Non-pigmented ciliary epithelial cell (primary cell): ENCODE data around the gene ZBTB16.

ENCODE experiments used
- DNase-seq: peaks from one replicate; pipeline ENCODE4 v3.0.0-alpha.2; 2010; ENCODE audit warnings: low read depth

The ZBTB16 gene

DNA sequence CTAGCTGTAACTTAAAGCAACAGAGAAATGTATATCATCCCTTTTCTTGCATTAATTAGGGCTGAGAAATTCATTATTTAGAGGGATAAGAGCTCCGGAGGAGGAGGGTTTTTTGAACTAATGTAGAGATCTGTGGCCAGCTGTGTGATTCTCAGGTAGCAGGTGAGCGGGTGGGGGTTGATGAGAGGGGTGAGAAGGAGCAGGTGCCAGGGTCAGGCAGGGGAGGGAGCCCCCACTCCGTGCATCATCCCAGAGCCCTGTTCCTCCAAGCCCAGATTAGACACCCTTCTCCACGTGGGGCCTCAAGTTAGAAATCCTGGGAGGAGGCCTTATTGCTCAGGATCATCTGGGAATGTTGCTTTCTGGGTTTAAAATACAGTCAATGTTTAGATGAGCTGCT, 24.9 kb downstream of the ZBTB16 start:
- no peak for DNase-seq

DNA sequence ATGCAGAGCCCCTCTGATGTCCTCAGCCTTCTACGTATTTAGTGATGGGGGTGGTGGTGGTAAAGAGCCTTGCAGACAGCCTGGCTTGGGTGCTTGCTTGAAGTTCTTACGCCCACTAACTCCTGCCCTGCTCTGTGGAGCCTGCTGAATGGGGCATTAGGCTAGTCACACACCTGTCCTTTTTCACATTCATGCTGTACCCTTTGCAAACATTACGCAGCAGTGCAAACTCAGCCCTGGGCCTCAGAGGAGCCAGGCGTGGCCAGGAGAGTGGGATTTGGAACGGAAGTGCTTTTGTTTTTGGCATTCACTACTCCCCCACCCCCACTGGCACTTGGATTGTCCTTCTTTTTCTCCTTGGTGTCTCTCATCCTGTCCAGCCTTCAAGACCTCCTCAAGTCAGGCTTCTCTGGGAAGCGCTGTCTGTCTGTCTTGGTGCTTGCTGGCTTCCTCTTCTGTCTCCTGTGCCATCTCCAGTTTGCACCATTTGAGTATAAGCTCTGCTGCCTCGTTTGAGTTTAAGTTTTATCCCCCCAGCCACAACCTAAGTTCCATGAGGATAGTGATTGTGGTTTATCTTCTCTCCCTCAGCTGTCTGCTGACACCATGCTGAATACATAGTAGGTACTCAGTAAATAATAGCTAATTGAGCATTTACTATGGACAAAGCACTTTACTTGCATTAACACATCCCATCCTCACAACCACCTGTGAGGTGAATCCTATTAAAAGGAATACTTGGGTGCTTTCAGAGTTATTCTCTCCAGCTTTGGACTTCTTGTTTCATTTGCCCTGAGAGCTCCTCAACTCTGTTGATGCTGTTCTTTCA, 26.7 kb downstream of the ZBTB16 start:
- no peak for DNase-seq

GRCh38 chr11:114087025-114087424, 27.5 kb downstream of the ZBTB16 start:
- no peak for DNase-seq

DNA sequence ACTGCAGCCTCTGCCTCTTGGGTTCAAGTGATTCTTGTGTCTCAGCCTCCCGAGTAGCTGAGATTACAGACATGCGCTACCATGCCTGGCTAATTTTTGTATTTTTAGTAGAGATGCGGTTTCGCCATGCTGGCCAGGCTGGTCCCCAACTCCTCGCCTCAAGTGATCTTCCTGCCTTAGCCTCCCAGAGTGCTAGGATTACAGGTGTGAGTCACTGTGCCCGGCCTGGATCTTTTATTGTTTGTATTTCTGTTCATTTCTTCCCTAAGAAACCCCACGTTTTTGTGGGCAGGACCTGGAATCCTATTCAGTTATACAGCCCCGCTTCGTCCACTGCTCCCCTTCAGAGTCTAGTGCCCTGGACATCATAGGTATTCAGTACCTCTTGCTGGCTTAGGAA, 28.7 kb downstream of the ZBTB16 start:
- no peak for DNase-seq

GRCh38 chr11:114088836-114089235, 29.3 kb downstream of the ZBTB16 start:
- DNase-seq, result no peak

DNA sequence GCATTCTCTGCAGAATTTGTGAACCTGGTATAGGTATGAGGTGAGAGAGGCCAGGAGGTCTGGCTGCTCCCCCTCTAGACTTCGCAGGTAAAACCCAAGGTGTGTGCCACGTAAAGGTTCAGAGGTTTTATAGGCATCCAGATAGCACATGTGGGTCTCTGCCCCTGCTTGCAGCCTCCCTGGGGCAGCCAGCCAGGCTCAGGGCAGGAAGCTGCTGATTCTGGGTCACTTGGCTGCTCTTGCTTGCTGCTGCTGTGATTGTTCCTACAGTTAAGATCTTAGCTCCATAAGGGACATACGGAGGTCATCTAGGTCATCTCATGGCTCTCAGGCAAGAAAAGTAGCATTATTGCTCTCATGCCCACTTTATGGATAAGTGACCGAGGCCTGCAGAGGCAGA, 30.2 kb downstream of the ZBTB16 start:
- DNase-seq, result no peak

DNA sequence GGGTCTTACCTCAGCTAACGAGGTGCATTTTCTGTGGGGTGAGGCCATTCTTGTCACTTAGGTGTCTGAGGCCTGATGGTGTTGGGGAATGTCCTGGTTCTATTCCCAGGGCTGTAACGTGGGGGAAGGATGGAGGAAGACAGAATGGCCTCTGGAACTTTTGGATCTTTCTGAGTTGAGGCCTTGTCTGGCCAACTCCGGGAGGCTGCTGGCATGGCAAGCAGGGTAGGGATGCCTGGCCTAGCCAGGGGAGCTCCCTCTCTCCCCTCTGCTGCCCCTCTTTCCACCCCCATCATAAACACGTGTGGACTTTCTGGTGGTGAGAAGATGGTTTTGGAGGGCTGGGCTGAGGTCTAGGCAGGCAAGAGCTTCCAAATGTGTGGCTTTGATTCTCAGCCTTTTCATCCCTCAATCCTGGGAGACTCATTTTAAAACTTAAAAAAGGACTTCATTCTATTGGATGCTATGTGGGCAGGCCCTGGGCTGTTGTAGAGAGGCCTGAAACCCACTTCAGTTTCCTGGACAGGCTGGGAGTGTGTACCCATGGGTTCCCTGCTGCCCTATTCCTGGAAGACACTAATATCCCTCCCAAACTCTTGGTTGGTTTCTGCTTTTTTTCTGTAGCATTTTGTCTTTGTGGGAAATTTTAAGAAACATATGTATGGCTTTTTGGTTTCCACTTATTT, 30.9 kb downstream of the ZBTB16 start:
- no peak for DNase-seq

- no peak for DNase-seq
Measured at GRCh38 chr11:114090976-114091375, 31.5 kb downstream of the ZBTB16 start.

DNA sequence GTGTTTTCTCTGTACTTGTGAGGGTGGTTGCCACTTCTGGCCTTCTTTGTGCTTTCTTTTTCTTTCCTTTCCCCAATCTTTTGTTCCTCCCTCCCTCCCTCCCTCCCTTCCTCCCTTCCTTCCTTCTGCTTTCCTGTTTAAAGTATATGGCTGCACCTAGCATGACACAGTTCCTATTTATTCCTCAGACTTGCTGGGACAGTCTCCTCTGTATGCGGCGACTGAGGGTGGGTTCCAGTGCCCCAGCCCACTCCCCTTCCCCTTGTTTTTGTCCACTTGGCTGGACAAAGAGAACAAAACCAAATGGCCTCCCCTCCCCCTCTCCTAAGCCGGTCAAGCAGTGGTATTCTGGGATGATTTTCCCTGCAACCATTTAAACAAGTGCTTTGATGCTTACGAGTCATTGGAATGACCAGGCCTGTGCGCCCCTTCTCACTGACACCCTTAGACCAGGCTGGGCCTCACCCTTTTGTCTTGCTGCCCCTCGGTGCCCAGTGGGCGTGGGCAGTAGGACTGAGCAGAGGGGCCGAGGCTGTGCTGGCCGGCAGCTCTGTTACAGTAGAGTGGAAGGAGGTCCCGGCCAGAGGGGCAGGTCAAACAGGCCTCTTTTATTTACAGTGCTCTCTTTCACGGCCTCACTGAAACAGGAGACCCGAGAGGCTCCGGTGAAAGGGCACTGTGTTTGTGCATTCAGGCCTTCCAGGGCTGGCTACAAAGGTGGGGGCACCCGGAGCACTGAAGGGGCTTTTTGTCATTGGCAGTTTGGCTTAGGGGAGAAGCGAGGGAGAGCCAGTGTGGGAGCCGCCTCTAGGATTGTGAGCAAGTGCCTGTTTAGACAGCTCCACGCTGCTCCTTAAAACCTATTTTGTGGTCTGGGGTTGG, 32.2 kb downstream of the ZBTB16 start:
- no peak for DNase-seq

GRCh38 chr11:114092478-114092877, 33.0 kb downstream of the ZBTB16 start:
- no peak for DNase-seq

DNA sequence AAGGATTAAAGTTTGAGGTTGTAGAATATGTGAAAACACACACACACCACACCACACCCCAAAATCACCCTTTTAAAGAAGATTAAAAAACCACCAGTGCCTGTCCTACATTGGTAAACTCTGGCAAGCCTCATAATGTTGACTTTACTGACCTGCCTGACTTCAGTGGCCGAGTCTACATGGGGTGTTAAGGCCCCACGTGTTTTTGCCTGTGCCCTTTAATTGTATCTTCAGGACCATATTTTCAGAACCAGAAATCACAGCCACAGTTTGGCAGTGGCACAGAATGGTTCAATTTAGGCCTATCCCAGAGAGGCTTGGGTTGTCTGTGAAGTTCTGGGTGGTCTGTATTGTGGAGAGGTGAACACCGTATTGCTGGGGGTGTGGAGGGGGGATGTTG, 33.4 kb downstream of the ZBTB16 start:
- DNase-seq, result no peak

DNA sequence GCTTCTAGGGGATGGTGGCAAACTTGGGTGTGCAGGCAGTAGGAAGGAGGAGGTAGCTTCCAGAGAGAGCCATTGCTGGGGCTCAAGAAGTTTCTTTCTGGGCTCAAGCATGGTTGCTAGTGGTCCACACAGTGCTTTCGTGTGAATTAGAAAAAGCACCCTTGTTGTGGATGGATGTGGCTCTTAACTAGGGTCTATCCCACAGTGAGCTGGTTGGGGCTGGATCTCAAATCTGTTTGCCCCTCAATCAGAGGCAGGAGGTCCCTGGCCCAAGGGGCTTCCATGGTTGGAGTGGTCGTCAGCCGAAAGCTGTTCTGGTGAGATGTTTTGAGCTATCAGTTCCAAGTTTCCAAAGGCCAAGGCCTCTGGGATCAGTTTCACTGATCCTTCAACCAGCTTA, 35.0 kb downstream of the ZBTB16 start:
- DNase-seq, result no peak

- no peak for DNase-seq
Measured at GRCh38 chr11:114095899-114096298, 36.4 kb downstream of the ZBTB16 start.

DNA sequence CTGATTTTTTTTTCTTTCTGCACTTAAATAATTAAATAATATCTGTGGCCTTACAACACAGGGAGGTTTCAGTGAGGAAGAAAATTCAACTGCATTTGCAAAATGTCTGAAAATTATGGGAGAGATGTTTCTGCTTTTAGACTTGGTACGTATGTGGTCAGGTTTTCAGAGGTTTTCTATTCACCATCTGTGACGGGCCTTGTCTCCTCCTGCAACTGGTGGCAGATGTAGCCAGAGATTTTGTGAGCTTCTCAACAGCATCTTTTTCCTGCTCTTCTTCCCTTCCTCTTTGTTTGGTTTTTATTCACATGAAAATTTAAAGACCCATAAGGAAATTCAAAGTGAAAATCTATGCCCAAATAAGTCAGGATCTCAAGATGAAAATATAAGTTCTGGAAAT, 38.3 kb downstream of the ZBTB16 start:
- DNase-seq, result no peak

GRCh38 chr11:114098927-114099326, 39.4 kb downstream of the ZBTB16 start:
- DNase-seq, result no peak

GRCh38 chr11:114099392-114100178, 40.1 kb downstream of the ZBTB16 start:
- DNase-seq, result no peak

DNA sequence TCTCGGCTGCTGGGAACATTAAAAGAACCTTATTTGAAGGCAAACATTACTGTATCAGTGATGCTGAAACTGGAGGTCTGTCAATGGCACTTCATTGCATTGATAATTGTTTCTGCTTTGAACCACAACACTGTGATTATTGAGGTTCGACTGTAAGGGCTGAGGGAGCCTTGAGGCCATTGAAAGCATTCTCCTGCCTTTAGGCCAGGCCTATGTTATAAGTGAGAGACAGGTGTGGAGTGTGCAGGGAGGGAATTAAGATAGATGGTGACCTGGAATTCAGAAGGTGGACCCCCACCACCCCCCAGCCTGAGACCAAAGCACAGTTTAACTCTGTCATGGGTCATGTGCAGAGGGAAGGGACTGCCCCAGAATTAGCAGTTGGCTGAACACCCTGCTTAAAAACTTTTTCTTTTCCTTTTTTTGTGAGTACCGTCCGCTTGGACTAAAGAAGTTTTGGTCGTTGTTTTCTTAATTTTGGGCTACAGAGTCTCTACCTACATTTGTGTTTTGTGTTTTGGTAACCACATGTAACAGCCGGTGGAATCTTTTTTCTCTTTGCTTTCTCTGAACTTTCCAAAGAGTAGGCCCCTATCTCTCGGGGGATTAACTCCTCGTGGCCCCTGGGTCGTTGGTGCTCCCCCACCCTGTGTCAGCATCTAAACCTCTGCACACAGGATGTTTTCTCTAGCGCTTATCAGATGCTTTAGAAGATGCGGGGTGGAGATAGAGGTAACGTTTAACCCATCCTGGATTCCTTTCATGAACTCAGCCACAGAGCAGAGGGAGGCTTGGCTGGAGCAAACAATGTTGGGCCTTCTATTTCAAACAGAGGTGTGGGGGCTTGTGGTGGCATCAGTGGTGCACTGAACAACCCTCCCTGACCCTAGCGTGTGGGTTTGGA, 43.7 kb downstream of the ZBTB16 start:
- no peak for DNase-seq

GRCh38 chr11:114105611-114106010, 46.1 kb downstream of the ZBTB16 start:
- DNase-seq, result no peak

GRCh38 chr11:114106047-114106446, 46.5 kb downstream of the ZBTB16 start:
- no peak for DNase-seq

GRCh38 chr11:114106986-114107385, 47.5 kb downstream of the ZBTB16 start:
- DNase-seq, result no peak
